HEK293 (cell line): ENCODE measurements around the gene VGLL4.

Experiments
- CTCF ChIA-PET: fragments of 350-600 bp; formaldehyde crosslinking; extraction: SDS; loops from one replicate; lab custom pipeline; 2021; ENCODE audit warnings: antibody characterized with exemption; lab: Yijun Ruan, JAX
- POLR2A ChIA-PET: fragments of 300-600 bp; formaldehyde crosslinking; extraction: SDS; loops from one replicate; lab custom pipeline; 2020; ENCODE audit warnings: antibody characterized with exemption, inconsistent platforms; lab: Yijun Ruan, JAX
- H3K27ac ChIP-seq: fragments of 200-500 bp; sonication (Bioruptor generic); 2 replicates; pipeline ENCODE4 v1.5.1; 2014; ENCODE audit warnings: low read depth, low read length, control low read depth, inconsistent platforms; ENCODE audit errors: extremely low read depth
- H3K36me3 ChIP-seq, 2 experiments: fragments of 200-500 bp in 1 of 2; sonication (Bioruptor generic) in 1 of 2; 1 replicate in 1 of 2; 2 replicates in 1 of 2; pipeline ENCODE4 v1.5.1; 2014 to 2017; ENCODE audit warnings: inconsistent platforms in 2 of 2, low read length in 2 of 2; ENCODE audit not compliant: control insufficient read depth in 2 of 2, insufficient read depth in 1 of 2
- H3K4me1 ChIP-seq: fragments of 200-500 bp; sonication (Bioruptor generic); 2 replicates; pipeline ENCODE4 v1.5.1; 2014; ENCODE audit warnings: mild to moderate bottlenecking, low read length, inconsistent platforms; ENCODE audit not compliant: control insufficient read depth, insufficient read depth
- H3K4me3 ChIP-seq: 2 replicates; pipeline ENCODE4 v1.5.1; 2011; ENCODE audit warnings: low read depth, mild to moderate bottlenecking, control low read depth, low read length, moderate library complexity
- H3K9me3 ChIP-seq: fragments of 200-500 bp; sonication (Bioruptor generic); 2 replicates; pipeline ENCODE4 v1.5.1; 2014; ENCODE audit warnings: low read depth, low read length, inconsistent platforms; ENCODE audit not compliant: control insufficient read depth, insufficient read depth
- GFI1B ChIP-seq: fragments of 450-650 bp; formaldehyde crosslinking; IDR thresholded peaks from 2 replicates; pipeline ENCODE4 v1.5.1; 2016; ENCODE audit warnings: missing biosample characterization, missing genetic modification characterization
- MZF1 ChIP-seq: fragments of 450-650 bp; formaldehyde crosslinking; IDR thresholded peaks from 2 replicates; pipeline ENCODE4 v1.5.1; 2017; ENCODE audit warnings: missing biosample characterization, missing genetic modification characterization, borderline replicate concordance
- PATZ1 ChIP-seq: fragments of 450-650 bp; formaldehyde crosslinking; IDR thresholded peaks from 2 replicates; pipeline ENCODE4 v1.5.1; 2016; ENCODE audit warnings: missing biosample characterization, missing genetic modification characterization
- SP7 ChIP-seq: fragments of 450-650 bp; formaldehyde crosslinking; IDR thresholded peaks from 2 replicates; pipeline ENCODE4 v1.5.1; 2016; ENCODE audit warnings: missing biosample characterization, missing genetic modification characterization
- ZBTB20 ChIP-seq: fragments of 450-650 bp; formaldehyde crosslinking; IDR thresholded peaks from 2 replicates; pipeline ENCODE4 v1.5.1; 2016; ENCODE audit warnings: missing biosample characterization, missing genetic modification characterization
- ZBTB21 ChIP-seq: fragments of 450-650 bp; formaldehyde crosslinking; IDR thresholded peaks from 2 replicates; pipeline ENCODE4 v1.5.1; 2017; ENCODE audit warnings: missing biosample characterization, missing genetic modification characterization
- ZBTB26 ChIP-seq: fragments of 450-650 bp; formaldehyde crosslinking; optimal IDR thresholded peaks from 2 replicates; pipeline ENCODE3; 2016; ENCODE audit warnings: missing biosample characterization, mild to moderate bottlenecking, missing genetic modification characterization
- ZBTB7A ChIP-seq: fragments of 450-650 bp; formaldehyde crosslinking; IDR thresholded peaks from 2 replicates; pipeline ENCODE4 v1.5.1; 2016; ENCODE audit warnings: low read depth, missing biosample characterization, missing genetic modification characterization
- ZFP3 ChIP-seq: fragments of 450-650 bp; formaldehyde crosslinking; IDR thresholded peaks from 2 replicates; pipeline ENCODE4 v1.5.1; 2016; ENCODE audit warnings: low read depth, missing biosample characterization, missing genetic modification characterization
- ZNF121 ChIP-seq: fragments of 450-650 bp; formaldehyde crosslinking; IDR thresholded peaks from 2 replicates; pipeline ENCODE4 v1.5.1; 2016; ENCODE audit warnings: missing biosample characterization, missing genetic modification characterization
- ZNF211 ChIP-seq: fragments of 450-650 bp; formaldehyde crosslinking; IDR thresholded peaks from 2 replicates; pipeline ENCODE4 v1.5.1; 2016; ENCODE audit warnings: low read depth, missing biosample characterization, missing genetic modification characterization
- ZNF335 ChIP-seq: fragments of 450-650 bp; formaldehyde crosslinking; conservative IDR thresholded peaks from 2 replicates; pipeline ENCODE4 v1.5.1; 2016; ENCODE audit warnings: missing biosample characterization, missing genetic modification characterization
- ZNF37A ChIP-seq: fragments of 450-650 bp; IDR thresholded peaks from 2 replicates; pipeline ENCODE4 v1.5.1; 2018; ENCODE audit warnings: missing biosample characterization, missing genetic modification characterization
- ZNF529 ChIP-seq: fragments of 450-650 bp; formaldehyde crosslinking; IDR thresholded peaks from 2 replicates; pipeline ENCODE4 v1.5.1; 2017; ENCODE audit warnings: missing genetic modification characterization, missing biosample characterization; ENCODE audit not compliant: insufficient replicate concordance
- ZNF549 ChIP-seq: fragments of 450-650 bp; IDR thresholded peaks from 2 replicates; pipeline ENCODE4 v1.5.1; 2018; ENCODE audit warnings: missing biosample characterization, missing genetic modification characterization, mild to moderate bottlenecking, inconsistent platforms, moderate library complexity
- ZNF600 ChIP-seq: fragments of 450-650 bp; formaldehyde crosslinking; IDR thresholded peaks from 2 replicates; pipeline ENCODE4 v1.5.1; 2016; ENCODE audit warnings: missing biosample characterization, missing genetic modification characterization
- ZNF654 ChIP-seq: fragments of 450-650 bp; formaldehyde crosslinking; IDR thresholded peaks from 2 replicates; pipeline ENCODE4 v1.5.1; 2016; ENCODE audit warnings: low read depth, missing biosample characterization, missing genetic modification characterization
- ZNF747 ChIP-seq: fragments of 450-650 bp; formaldehyde crosslinking; IDR thresholded peaks from 2 replicates; pipeline ENCODE4 v1.5.1; 2016; ENCODE audit warnings: missing biosample characterization, missing genetic modification characterization
- ZNF776 ChIP-seq: fragments of 450-650 bp; formaldehyde crosslinking; IDR thresholded peaks from 2 replicates; pipeline ENCODE4 v1.5.0; 2017; ENCODE audit warnings: missing biosample characterization, missing genetic modification characterization, borderline replicate concordance
- ZNF792 ChIP-seq: fragments of 450-650 bp; formaldehyde crosslinking; IDR thresholded peaks from 2 replicates; pipeline ENCODE4 v1.5.1; 2016; ENCODE audit warnings: missing biosample characterization, missing genetic modification characterization

Gene VGLL4

GRCh38 chr3:11626084-11626463 is 17.6 kb downstream of the VGLL4 start:
- ChIA-PET POLR2A (no interaction called here), CTCF (interaction anchor here (2.1 kb wide), 1 partner anchor 247 kb away, joined by 7 read pairs; no protein-coding TSS in a partner anchor)
- TF ChIP-seq ZFP3, result no peak
- no peak for TF ChIP-seq ZNF121 (tag by site-specific recombination)
- TF ChIP-seq ZBTB20 (tag by site-specific recombination), result no peak
- TF ChIP-seq ZNF37A (tag by site-specific recombination), result no peak

GRCh38 chr3:11625376-11626083 is 18.2 kb downstream of the VGLL4 start:
- Histone ChIP-seq H3K4me1 (peaks cover 4% of the 10 kb centered on the region), H3K27ac (no peak overlapping the region), H3K36me3 (no peaks in the 10 kb centered on the region; a peak in 1 of 3 replicates), H3K9me3 (no peaks in the 10 kb centered on the region), H3K4me3 (no peak overlapping the region)
- ChIA-PET CTCF (interaction anchor here (0.6 to 2.1 kb wide), 3 partner anchors 246 to 529 kb away, joined by 3 to 7 read pairs (median 3); no protein-coding TSS in a partner anchor), POLR2A (no interaction called here)
- TF ChIP-seq ZNF335 (tag by site-specific recombination) (no peak), ZNF600 (tag by site-specific recombination) (no peak), PATZ1 (tag by site-specific recombination) (no peak), ZNF792 (tag by site-specific recombination) (no peak)

More at GRCh38 chr3:11626084-11626463, 17.6 kb downstream of the VGLL4 start:
- Histone ChIP-seq H3K9me3 (no peaks in the 10 kb centered on the region), H3K36me3 (no peaks in the 10 kb centered on the region; a peak in 1 of 3 replicates), H3K4me3 (no peak overlapping the region), H3K27ac (no peak overlapping the region), H3K4me1 (peaks cover 6% of the 10 kb centered on the region)

- TF ChIP-seq GFI1B, result no peak
- no peak for TF ChIP-seq ZBTB7A (tag by site-specific recombination)
- no peak for TF ChIP-seq ZBTB26 (tag by site-specific recombination)
- TF ChIP-seq ZNF549, result no peak
- TF ChIP-seq ZNF529, result no peak
- no peak for TF ChIP-seq ZNF747 (tag by site-specific recombination)
- TF ChIP-seq MZF1 (tag by site-specific recombination), result no peak
- no peak for TF ChIP-seq ZBTB21
- TF ChIP-seq ZNF211, result no peak
- TF ChIP-seq ZNF654 (tag by site-specific recombination), result no peak
- no peak for TF ChIP-seq ZNF776 (tag by site-specific recombination)
- TF ChIP-seq SP7 (tag by site-specific recombination), result no peak
- TF ChIP-seq, all 188 proteins: peak for 0
- Histone ChIP-seq H3K27ac (no peak overlapping the region), H3K4me1 (peaks cover 4% of the 10 kb centered on the region), H3K9me3 (no peaks in the 10 kb centered on the region), H3K4me3 (no peak overlapping the region), H3K36me3 (no peaks in the 10 kb centered on the region; a peak in 1 of 3 replicates)
- POLR2A ChIA-PET, result no interaction called here
- CTCF ChIA-PET, result interaction anchor here (0.6 to 0.7 kb wide), 2 partner anchors 251 to 529 kb away, joined by 3 read pairs; no protein-coding TSS in a partner anchor
Measured at GRCh38 chr3:11624704-11625375, 18.9 kb downstream of the VGLL4 start.
